Erythroblast (primary cell): ENCODE measurements around the gene SULF2.

Experiments used
- DNase-seq, 2 experiments: peaks; one replicate each; lab custom pipeline; 2025; lab: John Stamatoyannopoulos, UW
- GATA1 ChIP-seq: IDR thresholded peaks from 2 replicates; pipeline ENCODE4 v1.6.1; 2011; ENCODE audit warnings: low read depth, mild to moderate bottlenecking, control low read depth, low read length, moderate library complexity
- POLR2A ChIP-seq: IDR thresholded peaks from 2 replicates; pipeline ENCODE4 v1.6.1; 2011; ENCODE audit warnings: mild to moderate bottlenecking, low read length

The SULF2 gene

GRCh38 chr20:47673671-47673955 lies 111.7 kb downstream of the SULF2 start:
- DNase-seq, result no peak
- TF ChIP-seq POLR2A (no peak), GATA1 (no peak)

GRCh38 chr20:47672886-47673670 lies 112.2 kb downstream of the SULF2 start:
- TF ChIP-seq POLR2A, result no peak
- TF ChIP-seq GATA1, result no peak
- DNase-seq, result no peak

GRCh38 chr20:47672166-47672565 lies 113.1 kb downstream of the SULF2 start:
- TF ChIP-seq POLR2A, result no peak
- no peak for TF ChIP-seq GATA1
- DNase-seq, result no peak

GRCh38 chr20:47670913-47671312 lies 114.4 kb downstream of the SULF2 start:
- no peak for TF ChIP-seq POLR2A
- TF ChIP-seq GATA1, result no peak
- DNase-seq, result no peak

GRCh38 chr20:47669927-47670890 lies 115.1 kb downstream of the SULF2 start:
- no peak for DNase-seq
- no peak for TF ChIP-seq POLR2A

GRCh38 chr20:47669489-47669888 lies 115.8 kb downstream of the SULF2 start:
- no peak for TF ChIP-seq GATA1
- TF ChIP-seq POLR2A, result no peak
- no peak for DNase-seq

- no peak for DNase-seq
- TF ChIP-seq GATA1 (no peak), POLR2A (no peak)
Measured at GRCh38 chr20:47669152-47669425, 116.2 kb downstream of the SULF2 start.

GRCh38 chr20:47668313-47669151 lies 116.7 kb downstream of the SULF2 start:
- no peak for TF ChIP-seq GATA1
- TF ChIP-seq POLR2A, result no peak

GRCh38 chr20:47667531-47668312 lies 117.6 kb downstream of the SULF2 start:
- DNase-seq, result no peak
- TF ChIP-seq GATA1 (no peak), POLR2A (no peak)

More at GRCh38 chr20:47668313-47669151, 116.7 kb downstream of the SULF2 start:
- no peak for DNase-seq

- TF ChIP-seq GATA1 (no peak), POLR2A (no peak)
- no peak for DNase-seq
Measured at GRCh38 chr20:47667086-47667485, 118.2 kb downstream of the SULF2 start.

- DNase-seq, result no peak
- TF ChIP-seq GATA1 (no peak), POLR2A (no peak)
Measured at GRCh38 chr20:47666304-47666703, 119.0 kb downstream of the SULF2 start.

- TF ChIP-seq GATA1 (no peak), POLR2A (no peak)
- no peak for DNase-seq
Measured at GRCh38 chr20:47665221-47665991, 119.9 kb downstream of the SULF2 start.
